ENCODE data around the gene IL21R. TPM values are rescaled to one million over a fixed set of nuclear protein-coding genes. Genes with fewer than 3 reads are reported as not detected.

Gene IL21R
- total and polyA plus RNA-seq, 2 donors (not counting 3 experiments of a cell fraction or from before 2014, with no cell fraction given) = 0.03 TPM; not detected in 1

DNA sequence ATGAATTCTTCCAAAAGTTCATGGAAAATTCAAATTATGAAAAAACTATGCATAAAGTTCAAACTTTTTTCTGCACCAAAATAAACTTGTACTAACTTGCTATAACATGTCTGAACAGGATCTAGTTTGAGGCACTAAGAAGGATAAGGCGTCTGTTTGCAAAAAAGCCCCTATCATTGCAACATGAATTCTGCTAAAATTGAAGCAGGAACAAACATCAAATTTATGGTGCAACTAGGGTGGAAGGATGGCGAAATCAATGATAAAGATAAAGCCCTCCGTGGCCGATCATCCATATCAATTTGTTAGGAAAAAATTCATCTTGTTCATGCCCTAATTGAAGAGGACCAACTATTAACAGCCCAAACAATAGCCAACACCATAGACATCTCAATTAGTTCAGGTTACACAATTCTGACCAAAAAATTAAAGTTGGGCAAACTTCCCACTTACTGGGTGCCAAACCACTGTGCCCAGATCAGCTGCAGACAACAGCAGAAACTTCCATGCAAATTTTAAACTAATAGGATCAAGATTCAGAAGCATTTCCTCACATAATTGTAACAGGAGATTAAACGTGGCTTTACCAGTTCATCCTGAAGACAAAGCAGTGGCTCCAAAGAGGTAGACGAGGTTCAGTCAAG is 12.9 kb downstream of the IL21R start:
- H3K36me3 ChIP-seq (ENCODE audit: control insufficient read depth in 2 of 2, extremely low read depth in 1 of 2, insufficient read depth in 2 of 2, low read length in 2 of 2) = no peaks in the 10 kb centered on the region
- no TSS peak for BruUV-seq (replicated peaks)
- TF ChIP-seq GATA2 (IDR thresholded peaks at IDR 0.05; ENCODE audit: insufficient read depth, insufficient read length, low read depth, low read length) (no peak), POLR2A (IDR thresholded peaks at IDR 0.05; ENCODE audit: low read depth, low read length) (no peak), FOS (IDR thresholded peaks at IDR 0.05; ENCODE audit: borderline replicate concordance, insufficient read depth, low read length) (no peak), JUN (IDR thresholded peaks at IDR 0.05; ENCODE audit: borderline replicate concordance, insufficient read depth, insufficient read length, low read depth) (no peak), MYC (IDR thresholded peaks at IDR 0.05; ENCODE audit: low read depth, low read length) (no peak)
- TF ChIP-seq, protein P1, sequence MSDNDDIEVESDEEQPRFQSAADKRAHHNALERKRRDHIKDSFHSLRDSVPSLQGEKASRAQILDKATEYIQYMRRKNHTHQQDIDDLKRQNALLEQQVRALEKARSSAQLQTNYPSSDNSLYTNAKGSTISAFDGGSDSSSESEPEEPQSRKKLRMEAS (IDR thresholded peaks at IDR 0.05; ENCODE audit: insufficient read depth, insufficient read length) = no peak
- TF ChIP-seq, protein P2, sequence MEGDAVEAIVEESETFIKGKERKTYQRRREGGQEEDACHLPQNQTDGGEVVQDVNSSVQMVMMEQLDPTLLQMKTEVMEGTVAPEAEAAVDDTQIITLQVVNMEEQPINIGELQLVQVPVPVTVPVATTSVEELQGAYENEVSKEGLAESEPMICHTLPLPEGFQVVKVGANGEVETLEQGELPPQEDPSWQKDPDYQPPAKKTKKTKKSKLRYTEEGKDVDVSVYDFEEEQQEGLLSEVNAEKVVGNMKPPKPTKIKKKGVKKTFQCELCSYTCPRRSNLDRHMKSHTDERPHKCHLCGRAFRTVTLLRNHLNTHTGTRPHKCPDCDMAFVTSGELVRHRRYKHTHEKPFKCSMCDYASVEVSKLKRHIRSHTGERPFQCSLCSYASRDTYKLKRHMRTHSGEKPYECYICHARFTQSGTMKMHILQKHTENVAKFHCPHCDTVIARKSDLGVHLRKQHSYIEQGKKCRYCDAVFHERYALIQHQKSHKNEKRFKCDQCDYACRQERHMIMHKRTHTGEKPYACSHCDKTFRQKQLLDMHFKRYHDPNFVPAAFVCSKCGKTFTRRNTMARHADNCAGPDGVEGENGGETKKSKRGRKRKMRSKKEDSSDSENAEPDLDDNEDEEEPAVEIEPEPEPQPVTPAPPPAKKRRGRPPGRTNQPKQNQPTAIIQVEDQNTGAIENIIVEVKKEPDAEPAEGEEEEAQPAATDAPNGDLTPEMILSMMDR (IDR thresholded peaks at IDR 0.05; ENCODE audit: extremely low read depth in 1 of 2, insufficient read depth in 1 of 2, low read depth in 1 of 2, low read length in 2 of 2) = no peak
- ChIA-PET CTCF (no interaction called here), POLR2A (no interaction called here)
- no peaks in the 10 kb centered on the region for H3K79me2 ChIP-seq (ENCODE audit: control insufficient read depth, insufficient read depth, low read length)
- FAIRE-seq (no peak), DNase-seq (ENCODE audit: low read depth, low spot score) (no peak)
- no peaks in the 10 kb centered on the region for H3K9me1 ChIP-seq (replicated peaks; ENCODE audit: control insufficient read depth, extremely low read depth, insufficient read depth, low read length)
- intact Hi-C loops (cut with micrococcal nuclease) (no loop called here), dilution Hi-C loops (cut with MboI; ENCODE audit: extremely low pct_ligation_motif_present, low sequenced_read_pairs) (no loop called here)
- H4K20me1 ChIP-seq (replicated peaks; ENCODE audit: control insufficient read depth, extremely low read depth, insufficient read depth, low read length) = no peaks in the 10 kb centered on the region
- no peaks in the 10 kb centered on the region for H3K9me3 ChIP-seq (replicated peaks; ENCODE audit: control insufficient read depth, insufficient read depth, low read length)
- no peak overlapping the region for H3K4me3 ChIP-seq (replicated peaks in 1 of 3; ENCODE audit: insufficient read depth in 1 of 3, low read depth in 1 of 3, low read length in 3 of 3)
- H3K9ac ChIP-seq (replicated peaks; ENCODE audit: extremely low read depth, insufficient read depth, low read length) = no peak overlapping the region
- H2AFZ ChIP-seq (ENCODE audit: low read depth, low read length) = no peak overlapping the region
- peaks cover 0 to 2% of the 10 kb centered on the region in 2 experiments for H3K27me3 ChIP-seq (ENCODE audit: control insufficient read depth in 2 of 2, insufficient read depth in 2 of 2, low read length in 2 of 2)
- no peak overlapping the region for H3K27ac ChIP-seq (ENCODE audit: insufficient read depth, low read depth, low read length)
- H3K4me2 ChIP-seq (ENCODE audit: insufficient read depth, low read length) = no peak overlapping the region
- no peaks in the 10 kb centered on the region for H3K4me1 ChIP-seq (ENCODE audit: control insufficient read depth, extremely low read depth, insufficient read depth, low read length)
